Measurements from ENCODE around the gene ZFP91. TPM values are rescaled to one million over a fixed set of nuclear protein-coding genes. Genes with fewer than 3 reads are reported as not detected.

Gene ZFP91
- polyA plus RNA-seq, 1 of the 3 experiments (the other 2 are of a cell fraction) = 12.2 TPM

DNA sequence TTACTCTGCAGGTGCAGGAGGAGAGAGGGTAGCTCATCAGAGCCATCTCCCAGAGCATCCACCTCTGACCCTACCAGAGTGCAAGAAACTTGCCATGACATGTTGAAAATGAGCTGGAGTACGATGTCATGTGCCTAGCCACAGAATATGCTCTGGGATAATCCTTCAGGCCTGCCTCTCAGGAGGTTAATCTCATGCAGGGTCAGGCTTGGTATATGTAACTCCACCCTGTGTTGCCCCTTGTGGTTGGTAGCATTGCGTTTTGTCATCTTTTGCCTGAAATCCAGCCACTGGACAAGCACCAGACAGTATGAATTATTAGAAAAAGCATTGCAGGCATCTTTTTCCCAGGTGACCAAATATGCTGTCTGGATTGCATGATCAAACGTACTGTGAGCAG is 79.8 kb downstream of the ZFP91 start:
- Histone ChIP-seq H3K27ac (ENCODE audit: low read depth in 2 of 2, low read length in 1 of 2) (no peak overlapping the region), H2AFZ (ENCODE audit: low read depth) (no peak overlapping the region), H3K27me3 (ENCODE audit: insufficient read depth) (0 out of 2 replicates have a peak, but pooled peaks cover 2% of the 10 kb centered on the region), H3K79me2 (ENCODE audit: insufficient read depth) (no peaks in the 10 kb centered on the region), H3F3A (replicated peaks; ENCODE audit: insufficient read depth) (no peaks in the 10 kb centered on the region), H3K9ac (no peak overlapping the region), H3K9me2 (no peaks in the 10 kb centered on the region), H3K4me2 (no peak overlapping the region), H3K4me3 (ENCODE audit: low read depth in 2 of 2, low read length in 1 of 2) (no peak overlapping the region), H3K36me3 (replicated peaks in 1 of 2; ENCODE audit: control insufficient read depth in 1 of 2, insufficient read depth in 2 of 2, low read length in 1 of 2) (no peaks in the 10 kb centered on the region), H3K4me1 (ENCODE audit: control insufficient read depth in 1 of 2, insufficient read depth in 2 of 2, low read depth in 1 of 2, low read length in 1 of 2) (no peaks in the 10 kb centered on the region), H3K9me3 (no peaks in the 10 kb centered on the region), H4K20me1 (ENCODE audit: insufficient read depth) (no peaks in the 10 kb centered on the region)
- TF ChIP-seq RFX5 (IDR thresholded peaks at IDR 0.05; ENCODE audit: low read length) (no peak), CHD2 (IDR thresholded peaks at IDR 0.05; ENCODE audit: low read length, partially characterized antibody) (no peak), EP300 (IDR thresholded peaks at IDR 0.05; ENCODE audit: borderline replicate concordance in 1 of 2, low read depth in 1 of 2, low read length in 1 of 2) (no peak), SMC3 (IDR thresholded peaks at IDR 0.05; ENCODE audit: low read depth, low read length) (no peak), YY1 (IDR thresholded peaks at IDR 0.05; ENCODE audit: low read depth) (no peak), CTCF (IDR thresholded peaks at IDR 0.05) (no peak)
- 4% methylated on average over 2 of the region's 3 CpGs for WGBS (ENCODE audit: low lambda C conversion rate)
- CTCF ChIA-PET = interaction anchor here (0.9 to 1.4 kb wide), 2 partner anchors 29 to 477 kb away, joined by 3 read pairs; no protein-coding TSS in a partner anchor
- POLR2A ChIA-PET = no interaction called here
- DNase-seq = no peak

DNA sequence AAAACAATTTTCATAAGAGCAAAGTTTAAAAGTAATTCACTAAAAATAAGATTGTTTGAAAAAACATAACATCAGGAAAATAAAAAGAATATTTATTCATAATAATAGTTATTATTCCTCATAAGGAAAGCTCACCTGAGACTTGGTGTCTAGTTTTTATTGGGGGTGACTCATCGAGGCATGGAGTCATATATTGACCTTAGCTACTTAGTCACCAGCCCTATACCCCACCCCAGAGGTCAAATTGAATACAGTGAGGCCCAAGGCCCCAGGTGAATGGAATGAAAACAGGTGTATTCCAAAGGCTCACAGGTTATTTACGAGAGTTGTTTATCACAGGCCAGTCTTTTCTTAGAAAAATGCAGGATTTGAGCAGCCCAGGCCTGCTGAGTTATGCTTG is 80.5 kb downstream of the ZFP91 start:
- peaks cover 6% of the 10 kb centered on the region; the same call in 1 of the 2 replicates for H3K27me3 ChIP-seq (ENCODE audit: insufficient read depth)
- no peaks in the 10 kb centered on the region for H3F3A ChIP-seq (replicated peaks; ENCODE audit: insufficient read depth)
- H2AFZ ChIP-seq (ENCODE audit: low read depth) = no peak overlapping the region
- H3K9me3 ChIP-seq = no peaks in the 10 kb centered on the region
- no peak overlapping the region for H3K4me3 ChIP-seq (ENCODE audit: low read depth in 2 of 2, low read length in 1 of 2)
- POLR2A ChIA-PET = no interaction called here
- no peak overlapping the region for H3K27ac ChIP-seq (ENCODE audit: low read depth in 2 of 2, low read length in 1 of 2)
- no peak for TF ChIP-seq FOXM1 (IDR thresholded peaks at IDR 0.05; ENCODE audit: low read depth)
- DNase-seq = no peak
- CTCF ChIA-PET = interaction anchor here (0.8 to 0.9 kb wide), 2 partner anchors 14 to 30 kb away, joined by 3 read pairs; no protein-coding TSS in a partner anchor
- no peaks in the 10 kb centered on the region for H3K9me2 ChIP-seq
- H3K36me3 ChIP-seq (replicated peaks in 1 of 2; ENCODE audit: control insufficient read depth in 1 of 2, insufficient read depth in 2 of 2, low read length in 1 of 2) = no peaks in the 10 kb centered on the region
- no peaks in the 10 kb centered on the region for H4K20me1 ChIP-seq (ENCODE audit: insufficient read depth)
- no peaks in the 10 kb centered on the region for H3K4me1 ChIP-seq (ENCODE audit: control insufficient read depth in 1 of 2, insufficient read depth in 2 of 2, low read depth in 1 of 2, low read length in 1 of 2)
- no peak overlapping the region for H3K4me2 ChIP-seq
- H3K79me2 ChIP-seq (ENCODE audit: insufficient read depth) = no peaks in the 10 kb centered on the region
- no peak overlapping the region for H3K9ac ChIP-seq
- WGBS (ENCODE audit: low lambda C conversion rate) = 13% methylated on average over 2 of the region's 2 CpGs

DNA sequence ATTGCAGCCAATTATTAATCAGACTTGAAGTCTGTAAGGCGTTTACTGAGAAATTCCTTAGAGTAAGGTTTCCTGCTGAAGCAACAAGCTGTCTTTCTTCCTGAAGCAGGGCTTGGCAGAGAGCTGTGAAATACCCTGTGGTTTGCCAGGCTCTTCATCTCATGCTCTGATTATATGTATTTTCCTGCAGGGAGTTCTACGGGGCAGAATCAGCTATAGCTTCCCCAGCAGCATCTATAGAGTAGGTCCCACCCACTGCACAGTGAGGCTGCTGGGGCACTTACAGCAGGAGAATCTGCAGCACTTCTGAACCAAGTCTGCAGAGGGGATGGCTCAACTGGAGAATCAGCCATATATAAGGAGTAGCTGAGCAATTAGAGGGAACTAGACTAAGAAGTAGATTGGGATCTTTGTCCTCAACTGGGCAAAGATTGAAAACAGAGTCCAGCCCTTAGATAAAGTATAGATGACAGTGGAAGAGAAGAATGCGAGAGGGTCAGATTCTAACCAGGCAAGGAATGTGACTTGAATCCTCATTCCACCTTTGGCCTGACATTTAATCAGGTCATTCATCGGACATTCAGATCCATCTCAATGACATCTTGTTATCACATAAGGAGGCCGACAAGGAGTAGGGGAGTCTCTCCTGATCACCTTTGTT is 81.2 kb downstream of the ZFP91 start:
- Histone ChIP-seq H3K79me2 (ENCODE audit: insufficient read depth) (no peaks in the 10 kb centered on the region), H3K9ac (no peak overlapping the region), H3K4me3 (ENCODE audit: low read depth in 2 of 2, low read length in 1 of 2) (no peak overlapping the region), H3K4me2 (no peak overlapping the region), H2AFZ (ENCODE audit: low read depth) (no peak overlapping the region), H4K20me1 (ENCODE audit: insufficient read depth) (no peaks in the 10 kb centered on the region), H3K9me2 (no peaks in the 10 kb centered on the region), H3F3A (replicated peaks; ENCODE audit: insufficient read depth) (no peaks in the 10 kb centered on the region), H3K27ac (ENCODE audit: low read depth in 2 of 2, low read length in 1 of 2) (no peak overlapping the region), H3K9me3 (no peaks in the 10 kb centered on the region), H3K4me1 (ENCODE audit: control insufficient read depth in 1 of 2, insufficient read depth in 2 of 2, low read depth in 1 of 2, low read length in 1 of 2) (no peaks in the 10 kb centered on the region), H3K27me3 (ENCODE audit: insufficient read depth) (peaks cover 6% of the 10 kb centered on the region; the same call in 1 of the 2 replicates), H3K36me3 (replicated peaks in 1 of 2; ENCODE audit: control insufficient read depth in 1 of 2, insufficient read depth in 2 of 2, low read length in 1 of 2) (no peaks in the 10 kb centered on the region)
- WGBS (ENCODE audit: low lambda C conversion rate) = 49% methylated on average over 5 of the region's 5 CpGs
- ChIA-PET POLR2A (no interaction called here), CTCF (interaction anchor here (0.8 kb wide), 1 partner anchor 14 kb away, joined by 3 read pairs; no protein-coding TSS in a partner anchor)
- no peak for DNase-seq
- TF ChIP-seq FOSL2 (IDR thresholded peaks at IDR 0.05; ENCODE audit: borderline replicate concordance, low read depth) (no peak), PBX3 (IDR thresholded peaks at IDR 0.05) (no peak), TEAD4 (IDR thresholded peaks at IDR 0.05; ENCODE audit: borderline replicate concordance, insufficient read depth) (no peak), EP300 (IDR thresholded peaks at IDR 0.05; ENCODE audit: borderline replicate concordance in 1 of 2, low read depth in 1 of 2, low read length in 1 of 2) (no peak), NRF1 (IDR thresholded peaks at IDR 0.05; ENCODE audit: low read depth, low read length) (no peak), ELF1 (IDR thresholded peaks at IDR 0.05) (no peak), EZH2phosphoT487 (IDR thresholded peaks at IDR 0.05; ENCODE audit: borderline replicate concordance, low read depth) (no peak), SMC3 (IDR thresholded peaks at IDR 0.05; ENCODE audit: low read depth, low read length) (no peak), RXRA (IDR thresholded peaks at IDR 0.05; ENCODE audit: borderline replicate concordance, low read depth) (no peak), FOXJ3 (CRISPR knock-in tag; IDR thresholded peaks at IDR 0.05) (no peak), GATA2 (CRISPR knock-in tag; IDR thresholded peaks at IDR 0.05) (no peak)
- TF ChIP-seq, protein P1, sequence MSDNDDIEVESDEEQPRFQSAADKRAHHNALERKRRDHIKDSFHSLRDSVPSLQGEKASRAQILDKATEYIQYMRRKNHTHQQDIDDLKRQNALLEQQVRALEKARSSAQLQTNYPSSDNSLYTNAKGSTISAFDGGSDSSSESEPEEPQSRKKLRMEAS (IDR thresholded peaks at IDR 0.05; ENCODE audit: low read depth) = no peak
- TF ChIP-seq, protein P2, sequence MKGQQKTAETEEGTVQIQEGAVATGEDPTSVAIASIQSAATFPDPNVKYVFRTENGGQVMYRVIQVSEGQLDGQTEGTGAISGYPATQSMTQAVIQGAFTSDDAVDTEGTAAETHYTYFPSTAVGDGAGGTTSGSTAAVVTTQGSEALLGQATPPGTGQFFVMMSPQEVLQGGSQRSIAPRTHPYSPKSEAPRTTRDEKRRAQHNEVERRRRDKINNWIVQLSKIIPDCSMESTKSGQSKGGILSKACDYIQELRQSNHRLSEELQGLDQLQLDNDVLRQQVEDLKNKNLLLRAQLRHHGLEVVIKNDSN (IDR thresholded peaks at IDR 0.05; ENCODE audit: borderline replicate concordance, low read depth) = no peak
